Astrocyte (in vitro differentiated cells and primary cell): Measurements from ENCODE around the gene AP2B1. TPM values are rescaled to one million over a fixed set of nuclear protein-coding genes. Genes with fewer than 3 reads are reported as not detected.

Source experiments
- DNase-seq: peaks from one replicate; pipeline ENCODE4 v3.0.0-alpha.2; 2010; ENCODE audit warnings: low read depth
- FAIRE-seq: peaks from 2 replicates; lab custom pipeline; 2011; peaks lifted over from hg19 to GRCh38; lab: Jason Lieb, UNC
- H2AFZ ChIP-seq: 2 replicates; pipeline ENCODE4 v1.6.0; 2012; ENCODE audit warnings: low read depth, low read length, inconsistent platforms
- H3K27ac ChIP-seq: 2 replicates; pipeline ENCODE4 v1.5.1; 2011; ENCODE audit warnings: low read depth, low read length, inconsistent platforms
- H3K27me3 ChIP-seq: 2 replicates; pipeline ENCODE4 v1.6.0; 2011; ENCODE audit warnings: low read length, inconsistent platforms; ENCODE audit not compliant: insufficient read depth
- H3K36me3 ChIP-seq: 2 replicates; pipeline ENCODE4 v1.5.1; 2011; ENCODE audit warnings: low read length, inconsistent platforms; ENCODE audit not compliant: insufficient read depth
- H3K4me1 ChIP-seq: 2 replicates; pipeline ENCODE4 v1.5.1; 2011; ENCODE audit warnings: low read length, inconsistent platforms; ENCODE audit not compliant: insufficient read depth
- H3K4me2 ChIP-seq: 2 replicates; pipeline ENCODE4 v1.6.0; 2012; ENCODE audit warnings: low read length, inconsistent platforms
- H3K4me3 ChIP-seq: 2 replicates; pipeline ENCODE4 v1.5.1; 2011; ENCODE audit warnings: low read depth, mild to moderate bottlenecking, low read length, inconsistent platforms; ENCODE audit not compliant: insufficient read depth
- H3K79me2 ChIP-seq: 2 replicates; pipeline ENCODE4 v1.6.0; 2012; ENCODE audit warnings: mild to moderate bottlenecking, low read length, inconsistent platforms; ENCODE audit not compliant: insufficient read depth
- H3K9ac ChIP-seq: 2 replicates; pipeline ENCODE4 v1.6.0; 2012; ENCODE audit warnings: mild to moderate bottlenecking, low read length, inconsistent platforms
- H3K9me3 ChIP-seq: 2 replicates; pipeline ENCODE4 v1.5.1; 2012; ENCODE audit warnings: low read depth, mild to moderate bottlenecking, low read length, inconsistent platforms; ENCODE audit not compliant: insufficient read depth
- H4K20me1 ChIP-seq: 2 replicates; pipeline ENCODE4 v1.6.0; 2012; ENCODE audit warnings: low read length, inconsistent platforms; ENCODE audit not compliant: insufficient read depth
- H3K27ac Mint-ChIP-seq: one replicate; pipeline ENCODE4 v1.8.0; 2021; ENCODE audit warnings: mild to moderate bottlenecking, mixed read lengths; ENCODE audit not compliant: unreplicated experiment
- H3K27me3 Mint-ChIP-seq: one replicate; pipeline ENCODE4 v1.8.0; 2021; ENCODE audit warnings: low read depth, mixed read lengths; ENCODE audit not compliant: unreplicated experiment
- H3K36me3 Mint-ChIP-seq: one replicate; pipeline ENCODE4 v1.8.0; 2021; ENCODE audit warnings: low read depth, mixed read lengths; ENCODE audit not compliant: unreplicated experiment
- H3K4me1 Mint-ChIP-seq: one replicate; pipeline ENCODE4 v1.8.0; 2021; ENCODE audit warnings: low read depth, mixed read lengths; ENCODE audit not compliant: unreplicated experiment
- H3K4me3 Mint-ChIP-seq: one replicate; pipeline ENCODE4 v1.8.0; 2021; ENCODE audit warnings: mild to moderate bottlenecking, moderate library complexity, mixed read lengths; ENCODE audit not compliant: unreplicated experiment
- H3K9me3 Mint-ChIP-seq: one replicate; pipeline ENCODE4 v1.8.0; 2021; ENCODE audit warnings: mild to moderate bottlenecking, mixed read lengths; ENCODE audit not compliant: unreplicated experiment
- EZH2 ChIP-seq: IDR thresholded peaks from 2 replicates; pipeline ENCODE4 v1.6.1; 2012; ENCODE audit warnings: mild to moderate bottlenecking, low read length, inconsistent platforms; ENCODE audit not compliant: insufficient read depth
- total RNA-seq: library from RNA; stranded (reverse); gene quantifications from 2 replicates; pipeline ENCODE4 v1.2.1, GENCODE V29; 2021
- TF ChIP-seq, protein P1 (sequence below): IDR thresholded peaks from 2 replicates; pipeline ENCODE4 v1.5.1; 2011; ENCODE audit warnings: low read depth, mild to moderate bottlenecking, inconsistent platforms, low read length, moderate library complexity; ENCODE audit not compliant: insufficient read depth

Gene AP2B1
- total RNA-seq, 1 donor from 2014 or later = 313 TPM

DNA sequence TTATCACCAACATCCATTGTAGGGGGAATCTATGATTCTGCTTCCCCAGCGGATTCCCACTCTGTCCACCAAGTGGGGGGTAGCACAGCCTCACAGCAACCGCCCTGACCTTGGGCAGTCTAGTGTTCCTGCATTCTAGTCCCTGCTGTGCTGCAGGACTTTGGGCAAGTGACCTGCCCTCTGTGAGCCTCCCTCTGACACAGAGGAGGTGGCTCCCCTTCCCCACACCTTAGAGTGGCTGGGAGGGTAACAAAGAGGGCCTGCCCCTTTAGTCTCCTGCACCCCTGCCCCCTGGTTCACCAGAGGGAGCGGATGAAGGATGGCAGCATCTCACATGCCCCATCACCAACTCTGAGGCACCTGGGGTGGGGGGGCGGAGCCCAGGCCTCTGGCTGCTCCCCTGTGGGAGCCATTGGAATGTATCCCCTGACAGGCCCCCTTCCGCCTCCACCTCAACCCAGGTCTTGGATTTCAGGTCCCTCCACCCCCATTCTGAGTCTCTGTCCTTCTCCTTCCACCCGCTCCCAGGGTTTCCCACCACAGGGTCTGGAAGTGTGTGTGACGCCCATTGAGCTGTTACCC is 155.9 kb downstream of the AP2B1 start:
- Histone ChIP-seq H3K4me2 (no peak overlapping the region), H3K27ac (no peak overlapping the region), H3K4me3 (no peak overlapping the region), H3K36me3 (no peaks in the 10 kb centered on the region), H3K9me3 (peaks cover 7% of the 10 kb centered on the region), H3K79me2 (no peaks in the 10 kb centered on the region), H3K9ac (no peak overlapping the region), H3K4me1 (peaks cover 2% of the 10 kb centered on the region), H3K27me3 (peaks cover 36% of the 10 kb centered on the region), H2AFZ (no peak overlapping the region), H4K20me1 (peaks cover 7% of the 10 kb centered on the region)
- Mint-ChIP-seq H3K27me3 (peaks cover 63% of the 10 kb centered on the region), H3K4me1 (no peaks in the 10 kb centered on the region), H3K27ac (no peak overlapping the region), H3K9me3 (peaks cover 1% of the 10 kb centered on the region), H3K36me3 (peaks cover 4% of the 10 kb centered on the region), H3K4me3 (no peak overlapping the region)
- FAIRE-seq (no peak), DNase-seq (no peak)
- TF ChIP-seq, protein P1, sequence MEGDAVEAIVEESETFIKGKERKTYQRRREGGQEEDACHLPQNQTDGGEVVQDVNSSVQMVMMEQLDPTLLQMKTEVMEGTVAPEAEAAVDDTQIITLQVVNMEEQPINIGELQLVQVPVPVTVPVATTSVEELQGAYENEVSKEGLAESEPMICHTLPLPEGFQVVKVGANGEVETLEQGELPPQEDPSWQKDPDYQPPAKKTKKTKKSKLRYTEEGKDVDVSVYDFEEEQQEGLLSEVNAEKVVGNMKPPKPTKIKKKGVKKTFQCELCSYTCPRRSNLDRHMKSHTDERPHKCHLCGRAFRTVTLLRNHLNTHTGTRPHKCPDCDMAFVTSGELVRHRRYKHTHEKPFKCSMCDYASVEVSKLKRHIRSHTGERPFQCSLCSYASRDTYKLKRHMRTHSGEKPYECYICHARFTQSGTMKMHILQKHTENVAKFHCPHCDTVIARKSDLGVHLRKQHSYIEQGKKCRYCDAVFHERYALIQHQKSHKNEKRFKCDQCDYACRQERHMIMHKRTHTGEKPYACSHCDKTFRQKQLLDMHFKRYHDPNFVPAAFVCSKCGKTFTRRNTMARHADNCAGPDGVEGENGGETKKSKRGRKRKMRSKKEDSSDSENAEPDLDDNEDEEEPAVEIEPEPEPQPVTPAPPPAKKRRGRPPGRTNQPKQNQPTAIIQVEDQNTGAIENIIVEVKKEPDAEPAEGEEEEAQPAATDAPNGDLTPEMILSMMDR = no peak
- TF ChIP-seq EZH2 = no peak

DNA sequence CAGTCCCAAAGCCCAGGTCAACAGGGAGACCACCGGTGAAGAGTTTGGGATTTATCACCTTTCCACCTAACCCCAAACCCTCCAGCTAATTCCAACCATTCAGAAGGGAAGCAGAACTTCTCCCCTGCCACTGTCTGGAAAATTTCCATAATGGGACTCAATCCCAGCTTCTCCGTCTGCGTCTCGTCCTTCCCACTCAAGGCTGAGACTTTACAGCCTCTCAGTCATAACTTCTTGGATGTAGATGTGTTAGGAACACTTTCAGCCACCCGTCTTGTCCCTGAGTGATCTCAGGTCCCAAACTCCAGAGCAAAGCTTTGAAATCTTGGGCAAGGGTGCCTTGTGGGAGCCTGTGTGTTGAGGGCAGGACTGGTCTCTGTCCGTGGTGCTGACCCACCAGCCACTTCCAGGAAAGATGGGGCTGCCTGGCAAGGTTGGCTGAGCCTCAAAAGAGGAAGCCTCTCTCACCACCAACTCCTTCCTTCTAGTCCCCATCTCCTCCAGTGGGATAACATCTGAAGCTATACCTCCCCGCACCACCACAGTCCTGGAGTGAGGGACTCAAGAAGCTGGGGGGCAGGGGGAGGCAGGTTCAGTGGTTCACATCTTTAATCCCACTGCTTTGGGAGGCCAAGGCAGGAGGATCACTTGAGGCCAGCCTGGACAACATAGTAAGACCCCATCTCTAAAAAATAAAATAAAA is 156.7 kb downstream of the AP2B1 start:
- Histone ChIP-seq H4K20me1 (peaks cover 7% of the 10 kb centered on the region), H3K36me3 (no peaks in the 10 kb centered on the region), H3K4me3 (no peak overlapping the region), H2AFZ (no peak overlapping the region), H3K27me3 (peaks cover 35% of the 10 kb centered on the region), H3K9ac (no peak overlapping the region), H3K27ac (no peak overlapping the region), H3K79me2 (no peaks in the 10 kb centered on the region), H3K9me3 (peaks cover 7% of the 10 kb centered on the region), H3K4me2 (no peak overlapping the region), H3K4me1 (peaks cover 2% of the 10 kb centered on the region)
- DNase-seq (no peak), FAIRE-seq (no peak)
- H3K9me3 Mint-ChIP-seq = peaks cover 1% of the 10 kb centered on the region
- no peak overlapping the region for H3K27ac Mint-ChIP-seq
- H3K4me3 Mint-ChIP-seq = no peak overlapping the region
- H3K27me3 Mint-ChIP-seq = peaks cover 64% of the 10 kb centered on the region
- peaks cover 4% of the 10 kb centered on the region for H3K36me3 Mint-ChIP-seq
- TF ChIP-seq, protein P1 = no peak
- TF ChIP-seq EZH2 = no peak
- no peaks in the 10 kb centered on the region for H3K4me1 Mint-ChIP-seq

DNA sequence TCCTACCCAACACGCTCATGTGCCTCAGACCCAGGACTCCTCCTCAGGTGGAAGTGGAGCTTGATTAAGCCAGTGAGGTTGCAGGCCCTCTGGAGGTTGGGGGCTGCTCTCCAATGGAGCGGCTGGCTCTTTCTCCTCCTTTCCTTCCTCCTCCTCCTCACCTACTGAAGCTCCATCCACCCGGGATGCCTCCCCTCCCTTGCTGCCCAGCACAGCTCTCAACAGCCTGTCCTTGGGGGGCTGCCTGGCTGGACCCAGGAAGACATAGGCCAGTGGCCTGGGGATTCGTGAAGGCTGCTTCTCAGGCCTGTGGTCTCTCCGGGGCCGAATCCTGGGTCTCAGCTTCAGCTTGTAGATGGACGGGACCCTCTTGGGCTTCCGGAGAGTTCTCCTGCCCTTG is 157.7 kb downstream of the AP2B1 start:
- no peaks in the 10 kb centered on the region for H3K79me2 ChIP-seq
- DNase-seq (no peak), FAIRE-seq (no peak)
- H3K9ac ChIP-seq = no peak overlapping the region
- H2AFZ ChIP-seq = no peak overlapping the region
- no peaks in the 10 kb centered on the region for H3K4me1 Mint-ChIP-seq
- H3K27me3 Mint-ChIP-seq = peaks cover 64% of the 10 kb centered on the region
- no peak overlapping the region for H3K4me3 Mint-ChIP-seq
- H4K20me1 ChIP-seq = peaks cover 3% of the 10 kb centered on the region
- H3K36me3 Mint-ChIP-seq = no peaks in the 10 kb centered on the region
- no peak overlapping the region for H3K4me3 ChIP-seq
- H3K27me3 ChIP-seq = peaks cover 40% of the 10 kb centered on the region
- H3K36me3 ChIP-seq = no peaks in the 10 kb centered on the region
- H3K9me3 ChIP-seq = peaks cover 7% of the 10 kb centered on the region
- no peak overlapping the region for H3K27ac ChIP-seq
- H3K9me3 Mint-ChIP-seq = peaks cover 1% of the 10 kb centered on the region
- TF ChIP-seq EZH2 = no peak
- TF ChIP-seq, protein P1 = no peak
- H3K4me1 ChIP-seq = peaks cover 2% of the 10 kb centered on the region
- no peak overlapping the region for H3K27ac Mint-ChIP-seq
- no peak overlapping the region for H3K4me2 ChIP-seq
